Measurements from ENCODE around the gene GREB1. TPM values are rescaled to one million over a fixed set of nuclear protein-coding genes. Genes with fewer than 3 reads are reported as not detected.

The GREB1 gene
- total RNA-seq, 4 donors from 2014 or later: 8.1 to 74.3 (median 26.7) TPM

GRCh38 chr2:11543337-11544216, 9.7 kb downstream of the GREB1 start:
- peak overlapping the region in 1 of 4 donors; percentile 9 for H3K4me3 ChIP-seq
- H3K9me3 ChIP-seq: no peaks in the 10 kb centered on the region
- peak overlapping the region in 1 of 4 donors; percentile 79 for H3K27ac ChIP-seq
- peaks cover 0 to 51% (median 6%) of the 10 kb centered on the region in 4 donors for H3K4me1 ChIP-seq
- no peaks in the 10 kb centered on the region for H3K36me3 ChIP-seq
- H3K27me3 ChIP-seq: no peaks in the 10 kb centered on the region
- no peak for DNase-seq (ENCODE audit: low spot score in 2 of 2)
- TF ChIP-seq EP300 (IDR thresholded peaks at IDR 0.05): no peak
- TF ChIP-seq POLR2A (IDR thresholded peaks at IDR 0.05): no peak
- no peak for TF ChIP-seq CTCF (IDR thresholded peaks at IDR 0.05)
- WGBS, 2 donors: 90 to 92% methylated on average over 11 of the region's 11 CpGs

DNA sequence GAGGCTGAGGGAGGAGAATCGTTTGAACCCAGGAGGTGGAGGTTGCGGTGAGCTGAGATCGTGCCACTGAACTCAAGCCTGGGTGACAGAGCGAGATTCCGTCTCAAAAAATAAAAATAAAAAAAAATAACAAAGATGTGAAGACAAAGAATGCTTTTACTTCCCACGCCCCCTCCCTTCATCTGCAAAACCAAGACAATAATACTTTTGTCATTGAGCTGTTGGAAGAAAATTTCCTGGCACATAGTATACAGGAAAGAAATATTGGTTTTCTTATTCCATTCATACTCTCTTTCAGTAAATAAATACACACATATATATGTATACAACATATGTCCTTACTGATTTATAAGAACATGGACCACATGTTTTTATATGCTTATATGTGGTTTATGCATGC, 12.2 kb downstream of the GREB1 start:
- DNase-seq (ENCODE audit: low spot score in 2 of 2): no peak
- no peaks in the 10 kb centered on the region for H3K27me3 ChIP-seq
- H3K27ac ChIP-seq: no peak overlapping the region
- TF ChIP-seq EP300 (IDR thresholded peaks at IDR 0.05): no peak
- TF ChIP-seq POLR2A (IDR thresholded peaks at IDR 0.05): no peak
- no peak for TF ChIP-seq CTCF (IDR thresholded peaks at IDR 0.05)
- no peaks in the 10 kb centered on the region for H3K36me3 ChIP-seq
- peaks cover 0 to 44% (median 0%) of the 10 kb centered on the region in 4 donors for H3K4me1 ChIP-seq
- peaks cover 0 to 11% (median 0%) of the 10 kb centered on the region in 4 donors for H3K9me3 ChIP-seq
- WGBS, 2 donors: 27 to 38% methylated on average over 6 of the region's 6 CpGs
- H3K4me3 ChIP-seq: no peak overlapping the region

DNA sequence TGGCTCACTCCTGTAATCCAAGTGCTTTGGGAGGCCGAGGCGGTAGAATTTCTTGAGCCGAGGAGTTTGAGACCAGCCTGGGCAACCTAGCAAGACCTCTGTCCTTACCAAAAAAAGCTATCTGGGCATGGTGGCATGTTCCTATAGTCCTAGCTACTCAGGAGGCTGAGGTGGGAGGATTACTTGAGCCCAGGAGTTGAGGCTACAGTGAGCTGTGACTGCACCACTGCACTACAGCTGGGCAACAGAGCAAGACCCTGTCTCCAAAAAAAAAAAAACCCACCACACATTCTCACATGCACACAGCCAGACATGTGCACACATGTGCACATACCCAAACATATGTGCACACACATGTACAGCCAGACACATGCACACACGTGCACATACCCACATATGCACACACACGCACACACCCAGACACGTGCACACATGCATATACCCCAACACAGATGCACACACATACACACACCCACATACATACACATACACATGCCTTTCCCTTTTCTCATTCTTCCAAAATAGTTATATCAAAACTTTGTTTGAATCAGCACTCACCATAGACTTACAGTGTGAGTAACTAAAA, 14.2 kb downstream of the GREB1 start:
- Histone ChIP-seq H3K4me1 (peaks cover 0 to 24% (median 0%) of the 10 kb centered on the region in 4 donors), H3K27me3 (no peaks in the 10 kb centered on the region), H3K4me3 (no peak overlapping the region), H3K36me3 (no peaks in the 10 kb centered on the region), H3K9me3 (peaks cover 0 to 11% (median 0%) of the 10 kb centered on the region in 4 donors), H3K27ac (no peak overlapping the region)
- 77 to 86% methylated on average over 6 of the region's 6 CpGs for whole genome bisulfite sequencing, 2 donors
- no peak for DNase-seq (ENCODE audit: low spot score in 2 of 2)
- no peak for TF ChIP-seq CTCF (IDR thresholded peaks at IDR 0.05)
- TF ChIP-seq POLR2A (IDR thresholded peaks at IDR 0.05): no peak
- TF ChIP-seq EP300 (IDR thresholded peaks at IDR 0.05): no peak

- DNase-seq (ENCODE audit: low spot score in 2 of 2): no peak
- Histone ChIP-seq H3K27me3 (no peaks in the 10 kb centered on the region), H3K9me3 (peaks cover 0 to 11% (median 0%) of the 10 kb centered on the region in 4 donors), H3K4me3 (no peak overlapping the region), H3K4me1 (peaks cover 0 to 13% (median 0%) of the 10 kb centered on the region in 4 donors), H3K27ac (no peak overlapping the region), H3K36me3 (no peaks in the 10 kb centered on the region)
- WGBS, 2 donors: 93 to 98% methylated on average over 2 of the region's 2 CpGs
- TF ChIP-seq CTCF (IDR thresholded peaks at IDR 0.05) (no peak), EP300 (IDR thresholded peaks at IDR 0.05) (no peak), POLR2A (IDR thresholded peaks at IDR 0.05) (no peak)
Measured at GRCh38 chr2:11550302-11550701, 16.5 kb downstream of the GREB1 start.

Data from tibial nerve (tissue), 4 donors.